ENCODE data around the gene DPYD.

The DPYD gene

DNA sequence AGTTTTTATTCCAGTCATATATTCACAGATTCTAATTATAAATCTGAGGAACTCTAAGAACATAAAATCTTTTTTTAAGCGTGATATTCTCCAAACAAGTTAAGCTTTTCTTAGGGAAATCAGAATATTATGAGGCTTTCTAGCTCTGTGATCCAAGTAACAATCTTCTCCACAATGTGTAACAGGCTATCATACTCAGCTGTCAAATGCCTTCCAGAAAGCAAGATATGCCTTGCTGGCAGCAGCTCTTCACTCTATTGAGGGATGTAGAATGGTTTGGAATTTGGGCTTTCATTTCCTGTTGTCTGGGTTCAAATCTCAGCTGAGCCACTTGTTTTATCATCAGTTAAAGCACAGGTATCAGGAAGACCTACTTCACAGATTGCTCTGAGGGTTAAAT lies 752.8 kb downstream of the DPYD start:
- H3K4me3 ChIP-seq (ENCODE audit: control insufficient read depth, low read depth, low read length), result no peak overlapping the region
- DNase-seq (ENCODE audit: low read depth), result no peak
- TF ChIP-seq, protein P1, sequence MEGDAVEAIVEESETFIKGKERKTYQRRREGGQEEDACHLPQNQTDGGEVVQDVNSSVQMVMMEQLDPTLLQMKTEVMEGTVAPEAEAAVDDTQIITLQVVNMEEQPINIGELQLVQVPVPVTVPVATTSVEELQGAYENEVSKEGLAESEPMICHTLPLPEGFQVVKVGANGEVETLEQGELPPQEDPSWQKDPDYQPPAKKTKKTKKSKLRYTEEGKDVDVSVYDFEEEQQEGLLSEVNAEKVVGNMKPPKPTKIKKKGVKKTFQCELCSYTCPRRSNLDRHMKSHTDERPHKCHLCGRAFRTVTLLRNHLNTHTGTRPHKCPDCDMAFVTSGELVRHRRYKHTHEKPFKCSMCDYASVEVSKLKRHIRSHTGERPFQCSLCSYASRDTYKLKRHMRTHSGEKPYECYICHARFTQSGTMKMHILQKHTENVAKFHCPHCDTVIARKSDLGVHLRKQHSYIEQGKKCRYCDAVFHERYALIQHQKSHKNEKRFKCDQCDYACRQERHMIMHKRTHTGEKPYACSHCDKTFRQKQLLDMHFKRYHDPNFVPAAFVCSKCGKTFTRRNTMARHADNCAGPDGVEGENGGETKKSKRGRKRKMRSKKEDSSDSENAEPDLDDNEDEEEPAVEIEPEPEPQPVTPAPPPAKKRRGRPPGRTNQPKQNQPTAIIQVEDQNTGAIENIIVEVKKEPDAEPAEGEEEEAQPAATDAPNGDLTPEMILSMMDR (conservative IDR thresholded peaks at IDR 0.05; ENCODE audit: control insufficient read depth, insufficient read depth, low read depth, low read length), result no peak

- H3K4me3 ChIP-seq (ENCODE audit: control insufficient read depth, low read depth, low read length), result no peak overlapping the region
- no peak for DNase-seq (ENCODE audit: low read depth)
- TF ChIP-seq, protein P1 (conservative IDR thresholded peaks at IDR 0.05; ENCODE audit: control insufficient read depth, insufficient read depth, low read depth, low read length), result no peak
Measured at GRCh38 chr1:97167246-97167645, 753.6 kb downstream of the DPYD start.

DNA sequence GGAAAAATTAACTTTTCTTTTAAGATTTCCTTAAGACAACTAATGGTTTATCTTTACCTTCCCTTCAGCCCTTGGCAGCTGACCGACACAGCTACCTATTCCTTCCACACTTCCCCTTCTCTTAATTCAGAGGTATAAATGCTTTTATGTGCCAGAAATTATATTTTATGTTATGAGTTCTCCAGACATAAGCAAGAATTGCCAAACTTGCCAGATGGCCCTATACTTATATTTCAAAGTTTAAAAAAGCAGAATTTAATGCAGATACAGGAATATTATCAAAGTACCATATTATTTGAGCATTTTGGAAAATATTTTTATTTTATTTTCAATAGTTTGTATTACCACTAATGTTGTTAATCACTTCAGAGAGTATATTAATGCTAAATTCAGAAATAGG lies 754.2 kb downstream of the DPYD start:
- no peak for DNase-seq (ENCODE audit: low read depth)
- H3K4me3 ChIP-seq (ENCODE audit: control insufficient read depth, low read depth, low read length), result no peak overlapping the region
- TF ChIP-seq, protein P1 (conservative IDR thresholded peaks at IDR 0.05; ENCODE audit: control insufficient read depth, insufficient read depth, low read depth, low read length), result no peak

GRCh38 chr1:97164276-97164639 lies 756.6 kb downstream of the DPYD start:
- TF ChIP-seq, protein P1 (conservative IDR thresholded peaks at IDR 0.05; ENCODE audit: control insufficient read depth, insufficient read depth, low read depth, low read length), result no peak
- no peak for DNase-seq (ENCODE audit: low read depth)
- no peak overlapping the region for H3K4me3 ChIP-seq (ENCODE audit: control insufficient read depth, low read depth, low read length)

GRCh38 chr1:97163591-97164275 lies 757.1 kb downstream of the DPYD start:
- TF ChIP-seq, protein P1 (conservative IDR thresholded peaks at IDR 0.05; ENCODE audit: control insufficient read depth, insufficient read depth, low read depth, low read length), result no peak
- no peak overlapping the region for H3K4me3 ChIP-seq (ENCODE audit: control insufficient read depth, low read depth, low read length)
- no peak for DNase-seq (ENCODE audit: low read depth)

DNA sequence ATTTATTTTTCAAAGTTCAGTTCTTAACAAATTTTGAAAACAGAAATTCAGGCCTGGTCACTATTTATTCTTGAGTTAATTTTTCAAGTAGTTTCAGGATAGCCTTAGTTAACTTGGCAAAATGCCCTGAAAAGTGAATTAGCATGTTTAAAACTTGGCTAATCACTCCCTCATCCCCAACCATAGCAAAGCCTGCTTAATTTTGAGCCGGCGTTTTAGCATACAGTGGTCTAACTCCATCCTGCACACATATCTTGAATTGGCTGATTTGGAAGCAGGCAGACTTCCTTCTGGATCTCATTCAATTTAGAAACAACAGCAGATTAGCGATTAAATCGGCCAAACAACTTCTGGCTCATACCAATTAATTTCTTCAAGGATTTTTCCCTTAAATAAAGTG lies 760.0 kb downstream of the DPYD start:
- peak; percentile 38 for DNase-seq (ENCODE audit: low read depth)
- no peak overlapping the region for H3K4me3 ChIP-seq (ENCODE audit: control insufficient read depth, low read depth, low read length)
- TF ChIP-seq, protein P1 (conservative IDR thresholded peaks at IDR 0.05; ENCODE audit: control insufficient read depth, insufficient read depth, low read depth, low read length), result no peak

GRCh38 chr1:97159342-97159741 lies 761.5 kb downstream of the DPYD start:
- no peak for DNase-seq (ENCODE audit: low read depth)
- TF ChIP-seq, protein P1 (conservative IDR thresholded peaks at IDR 0.05; ENCODE audit: control insufficient read depth, insufficient read depth, low read depth, low read length), result no peak
- no peak overlapping the region for H3K4me3 ChIP-seq (ENCODE audit: control insufficient read depth, low read depth, low read length)

Measured in fibroblast of mammary gland (primary cell).